Neuronal stem cell (in vitro differentiated cells): ENCODE data around the gene KIDINS220.
A peak's percentile ranks its signal among the peaks of the same experiment; 100 is the strongest.
"Not testable (repeated sequence)": the region's sequence is repeated elsewhere in the genome, so short reads cannot be mapped to it uniquely, and the experiment has no call there.

Experiments used
- DNase-seq: peaks from one replicate; pipeline ENCODE4 v3.0.0-alpha.2; 2013; ENCODE audit warnings: low spot score
- H2AFZ ChIP-seq: one replicate; pipeline ENCODE4 v1.6.1; 2013; ENCODE audit warnings: mild to moderate bottlenecking, low read length, inconsistent platforms
- H2AK5ac ChIP-seq: 2 replicates; pipeline ENCODE4 v1.6.1; 2013; ENCODE audit warnings: low read depth, mild to moderate bottlenecking, inconsistent platforms, low read length, moderate library complexity, mixed read lengths
- H2BK120ac ChIP-seq: 2 replicates; pipeline ENCODE4 v1.6.1; 2013; ENCODE audit warnings: low read depth, mild to moderate bottlenecking, inconsistent platforms, low read length, moderate library complexity, mixed read lengths
- H2BK12ac ChIP-seq: one replicate; pipeline ENCODE4 v1.6.1; 2013; ENCODE audit warnings: low read length, inconsistent platforms
- H2BK15ac ChIP-seq: 2 replicates; pipeline ENCODE4 v1.6.1; 2013; ENCODE audit warnings: mild to moderate bottlenecking, low read length, inconsistent platforms, mixed read lengths
- H2BK5ac ChIP-seq: one replicate; pipeline ENCODE4 v1.6.1; 2013; ENCODE audit warnings: inconsistent platforms, mild to moderate bottlenecking, low read length, moderate library complexity
- H3K14ac ChIP-seq: one replicate; pipeline ENCODE4 v1.6.1; 2013; ENCODE audit warnings: low read length, inconsistent platforms
- H3K18ac ChIP-seq: 2 replicates; pipeline ENCODE4 v1.6.1; 2013; ENCODE audit warnings: low read length, inconsistent platforms
- H3K23ac ChIP-seq: 2 replicates; pipeline ENCODE4 v1.6.1; 2013; ENCODE audit warnings: low read depth, mild to moderate bottlenecking, mixed read lengths, low read length, inconsistent platforms; ENCODE audit not compliant: poor library complexity
- H3K27ac ChIP-seq: replicated peaks from 3 replicates; pipeline ENCODE4 v1.5.1; 2013; ENCODE audit warnings: low read length, inconsistent platforms
- H3K27me3 ChIP-seq, 3 experiments: 2 replicates each; pipeline ENCODE4 v1.6.1; 2013; ENCODE audit warnings: low read length in 3 of 3, mild to moderate bottlenecking in 2 of 3, inconsistent platforms in 1 of 3, low read depth in 1 of 3, mixed read lengths in 1 of 3, moderate library complexity in 1 of 3; ENCODE audit not compliant: control insufficient read depth in 3 of 3, insufficient read depth in 3 of 3
- H3K36me3 ChIP-seq, 2 donors: replicated peaks in 1 of 2; 2 replicates each; pipeline ENCODE4 v1.6.1; 2013; ENCODE audit warnings: low read length in 2 of 2; ENCODE audit not compliant: control insufficient read depth in 2 of 2, insufficient read depth in 2 of 2
- H3K4ac ChIP-seq: 2 replicates; pipeline ENCODE4 v1.6.1; 2013; ENCODE audit warnings: inconsistent platforms, mild to moderate bottlenecking, low read length, moderate library complexity
- H3K4me1 ChIP-seq, 2 donors: 1 replicate in 1 of 2; 2 replicates in 1 of 2; pipeline ENCODE4 v1.6.1; 2013; ENCODE audit warnings: low read length in 2 of 2, low read depth in 1 of 2; ENCODE audit not compliant: control insufficient read depth in 2 of 2, insufficient read depth in 1 of 2
- H3K4me2 ChIP-seq: one replicate; pipeline ENCODE4 v1.6.1; 2013; ENCODE audit warnings: mild to moderate bottlenecking, low read length, inconsistent platforms; ENCODE audit not compliant: insufficient read depth, poor library complexity, severe bottlenecking
- H3K4me3 ChIP-seq, 2 donors: 2 replicates each; pipeline ENCODE4 v1.5.1; 2013; ENCODE audit warnings: low read length in 2 of 2, mild to moderate bottlenecking in 2 of 2, inconsistent platforms in 1 of 2, moderate library complexity in 1 of 2
- H3K79me1 ChIP-seq: one replicate; pipeline ENCODE4 v1.6.1; 2013; ENCODE audit warnings: low read depth, mild to moderate bottlenecking, inconsistent platforms, low read length, moderate library complexity
- H3K9ac ChIP-seq: one replicate; pipeline ENCODE4 v1.6.1; 2013; ENCODE audit warnings: mild to moderate bottlenecking, low read depth, low read length, inconsistent platforms; ENCODE audit not compliant: poor library complexity
- H3K9me3 ChIP-seq, 2 donors: replicated peaks in 1 of 2; 2 replicates each; pipeline versions ENCODE3 to v1.6.1; 2013; ENCODE audit warnings: low read length in 2 of 2, mild to moderate bottlenecking in 2 of 2, inconsistent platforms in 1 of 2, low read depth in 1 of 2, mixed read lengths in 1 of 2, moderate library complexity in 1 of 2; ENCODE audit not compliant: control insufficient read depth in 2 of 2, insufficient read depth in 1 of 2
- H4K8ac ChIP-seq: one replicate; pipeline ENCODE4 v1.6.1; 2013; ENCODE audit warnings: low read depth, mild to moderate bottlenecking, inconsistent platforms, low read length, moderate library complexity
- H4K91ac ChIP-seq: one replicate; pipeline ENCODE4 v1.6.1; 2013; ENCODE audit warnings: low read length, low read depth, mild to moderate bottlenecking, inconsistent platforms; ENCODE audit not compliant: poor library complexity
- WGBS, 2 donors: extraction: QIAGEN DNeasy Blood & Tissue Kit; methylation state at CpG; one replicate each; pipeline ENCODE4 v1.1.7; 2013; ENCODE audit warnings: missing lambda C conversion rate in 2 of 2, mixed read lengths in 1 of 2; ENCODE audit not compliant: insufficient read length in 2 of 2, insufficient replicate concordance in 1 of 2; ENCODE audit errors: extremely low coverage in 2 of 2; 5-methylcytosine and 5-hydroxymethylcytosine counted together

Gene KIDINS220

DNA sequence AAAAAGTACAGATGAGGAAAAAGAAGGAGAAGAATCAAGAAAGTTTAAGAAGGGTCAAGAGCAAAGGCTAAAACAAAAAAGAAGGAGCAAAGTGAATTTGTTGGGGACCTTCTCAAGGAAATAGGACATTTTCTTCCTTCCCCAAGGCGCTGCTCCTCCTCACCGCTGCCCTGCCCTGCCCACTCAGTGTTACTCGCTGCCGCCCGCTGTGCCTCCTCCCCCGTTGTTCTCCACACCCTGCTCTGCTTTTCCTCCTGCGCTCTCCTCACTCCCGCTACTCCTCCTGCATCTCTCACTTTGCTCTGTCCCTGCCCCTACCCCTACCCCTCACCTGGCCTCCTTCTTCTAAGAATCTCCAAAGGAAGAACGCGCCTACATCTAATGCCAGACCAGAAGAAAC, 104.8 kb downstream of the KIDINS220 start:
- Histone ChIP-seq H3K4me3 (no peak overlapping the region), H3K4me2 (no peak overlapping the region), H2BK15ac (no peak overlapping the region), H3K23ac (peak overlapping the region; percentile 44), H3K14ac (no peak overlapping the region), H2BK120ac (no peak overlapping the region), H2AFZ (no peak overlapping the region), H4K8ac (no peak overlapping the region), H2AK5ac (no peak overlapping the region), H3K4me1 (no peaks in the 10 kb centered on the region), H3K4ac (no peak overlapping the region), H3K27me3 (no peaks in the 10 kb centered on the region), H3K18ac (no peak overlapping the region), H3K36me3 (peaks cover 23 to 86% of the 10 kb centered on the region in 2 donors), H3K79me1 (no peaks in the 10 kb centered on the region), H4K91ac (no peak overlapping the region), H2BK12ac (no peak overlapping the region), H2BK5ac (no peak overlapping the region), H3K9me3 (no peaks in the 10 kb centered on the region), H3K9ac (no peak overlapping the region), H3K27ac (no peak overlapping the region)
- no CpG with 5 or more reads among the region's 10 CpGs for WGBS, 2 donors
- no peak for DNase-seq

DNA sequence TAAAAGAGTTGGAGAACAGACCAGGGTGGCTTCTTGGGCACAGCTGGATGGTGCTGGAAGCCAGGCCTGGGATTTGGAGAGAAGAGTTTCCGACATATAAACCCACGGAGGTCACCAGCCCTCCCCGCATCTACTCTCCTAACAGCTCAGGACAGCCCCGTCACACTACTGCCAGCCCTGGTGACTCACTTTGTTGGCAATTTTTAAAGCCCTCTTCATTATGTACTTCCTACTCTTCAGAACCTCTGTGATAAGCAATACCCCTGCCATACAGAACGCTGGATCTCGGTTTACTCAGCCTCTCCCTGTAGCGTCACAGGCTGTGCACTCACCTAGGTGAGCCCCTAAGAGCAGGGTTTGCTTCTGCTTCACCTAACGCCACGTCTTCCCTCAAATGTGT, 107.5 kb downstream of the KIDINS220 start:
- H3K36me3 ChIP-seq: peaks cover 21 to 69% of the 10 kb centered on the region in 2 donors
- no peak overlapping the region for H2AK5ac ChIP-seq
- H3K27me3 ChIP-seq: no peaks in the 10 kb centered on the region
- H3K9me3 ChIP-seq: no peaks in the 10 kb centered on the region
- no peak overlapping the region for H2BK5ac ChIP-seq
- H3K4me2 ChIP-seq: no peak overlapping the region
- H4K91ac ChIP-seq: no peak overlapping the region
- H2BK12ac ChIP-seq: no peak overlapping the region
- no peaks in the 10 kb centered on the region for H3K79me1 ChIP-seq
- no peak overlapping the region for H3K9ac ChIP-seq
- H2BK120ac ChIP-seq: no peak overlapping the region
- no peak overlapping the region for H3K27ac ChIP-seq
- no peaks in the 10 kb centered on the region for H3K4me1 ChIP-seq
- H4K8ac ChIP-seq: no peak overlapping the region
- no peak overlapping the region for H3K23ac ChIP-seq
- no peak overlapping the region for H3K18ac ChIP-seq
- H2BK15ac ChIP-seq: no peak overlapping the region
- no peak overlapping the region for H2AFZ ChIP-seq
- WGBS, 2 donors: no CpG with 5 or more reads among the region's 9 CpGs
- no peak overlapping the region for H3K4ac ChIP-seq
- no peak overlapping the region for H3K4me3 ChIP-seq
- no peak for DNase-seq
- H3K14ac ChIP-seq: no peak overlapping the region

GRCh38 chr2:8729101-8729500, 108.3 kb downstream of the KIDINS220 start:
- no CpG with 5 or more reads among the region's 5 CpGs for WGBS, 2 donors
- not testable (repeated sequence) for H3K4me1 ChIP-seq, H3K79me1 ChIP-seq, H2BK120ac ChIP-seq, H3K9ac ChIP-seq, H3K4me3 ChIP-seq, H3K27me3 ChIP-seq, DNase-seq, H2BK5ac ChIP-seq, H3K14ac ChIP-seq, H2BK12ac ChIP-seq, H3K9me3 ChIP-seq, H4K91ac ChIP-seq, H3K4ac ChIP-seq, H3K4me2 ChIP-seq, H2AK5ac ChIP-seq, H3K23ac ChIP-seq, H3K18ac ChIP-seq, H3K27ac ChIP-seq, H4K8ac ChIP-seq, H2AFZ ChIP-seq, H2BK15ac ChIP-seq
- H3K36me3 ChIP-seq: peaks cover 20 to 61% of the 10 kb centered on the region in 2 donors

GRCh38 chr2:8728305-8729015, 109.0 kb downstream of the KIDINS220 start:
- DNase-seq: no peak
- H2BK5ac ChIP-seq: no peak overlapping the region
- no peak overlapping the region for H3K4me3 ChIP-seq
- H2BK15ac ChIP-seq: no peak overlapping the region
- no CpG with 5 or more reads among the region's 7 CpGs for WGBS, 2 donors
- H3K27me3 ChIP-seq: no peaks in the 10 kb centered on the region
- no peak overlapping the region for H3K27ac ChIP-seq
- no peak overlapping the region for H2AFZ ChIP-seq
- peaks cover 20 to 55% of the 10 kb centered on the region in 2 donors for H3K36me3 ChIP-seq
- no peaks in the 10 kb centered on the region for H3K9me3 ChIP-seq
- H2BK120ac ChIP-seq: no peak overlapping the region
- H3K4me2 ChIP-seq: no peak overlapping the region
- H4K8ac ChIP-seq: no peak overlapping the region
- no peak overlapping the region for H3K14ac ChIP-seq
- H3K9ac ChIP-seq: no peak overlapping the region
- H2BK12ac ChIP-seq: no peak overlapping the region
- no peaks in the 10 kb centered on the region for H3K4me1 ChIP-seq
- no peaks in the 10 kb centered on the region for H3K79me1 ChIP-seq
- no peak overlapping the region for H3K18ac ChIP-seq
- no peak overlapping the region for H4K91ac ChIP-seq
- H2AK5ac ChIP-seq: no peak overlapping the region
- no peak overlapping the region for H3K4ac ChIP-seq
- no peak overlapping the region for H3K23ac ChIP-seq
